HUDEP-2 (cell line): ENCODE data around the gene CA12.

Source experiments
- DNase-seq, 76 experiments: peaks; one replicate each; lab custom pipeline; 2025; ENCODE audit not compliant: unreplicated experiment in 76 of 76; lab: John Stamatoyannopoulos, UW

The CA12 gene

GRCh38 chr15:63318344-63318743, 63.3 kb downstream of the CA12 start:
- no peak for DNase-seq

GRCh38 chr15:63314409-63314808, 67.2 kb downstream of the CA12 start:
- DNase-seq = no peak

DNA sequence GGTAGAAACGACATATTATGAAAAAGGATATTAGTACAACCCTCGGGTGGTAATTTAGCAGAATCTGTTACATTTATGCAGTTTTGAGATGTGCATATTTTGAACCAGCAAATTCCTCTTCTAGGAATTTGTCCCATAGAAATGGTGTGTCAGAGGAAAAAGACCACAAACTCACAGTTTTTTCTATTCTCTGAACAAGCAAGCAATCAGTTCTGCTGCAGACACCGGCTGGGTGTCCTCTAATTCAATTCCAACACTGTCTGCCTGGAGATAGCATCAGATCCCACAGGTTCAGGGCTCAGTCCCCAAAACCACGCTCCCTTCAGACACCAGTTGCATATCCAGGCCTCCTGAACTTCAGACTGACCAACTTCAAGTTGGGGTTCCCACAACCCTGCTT, 67.8 kb downstream of the CA12 start:
- no peak for DNase-seq

GRCh38 chr15:63312286-63312685, 69.4 kb downstream of the CA12 start:
- no peak for DNase-seq

- DNase-seq = no peak
Observed at GRCh38 chr15:63310646-63311045, 71.0 kb downstream of the CA12 start.

DNA sequence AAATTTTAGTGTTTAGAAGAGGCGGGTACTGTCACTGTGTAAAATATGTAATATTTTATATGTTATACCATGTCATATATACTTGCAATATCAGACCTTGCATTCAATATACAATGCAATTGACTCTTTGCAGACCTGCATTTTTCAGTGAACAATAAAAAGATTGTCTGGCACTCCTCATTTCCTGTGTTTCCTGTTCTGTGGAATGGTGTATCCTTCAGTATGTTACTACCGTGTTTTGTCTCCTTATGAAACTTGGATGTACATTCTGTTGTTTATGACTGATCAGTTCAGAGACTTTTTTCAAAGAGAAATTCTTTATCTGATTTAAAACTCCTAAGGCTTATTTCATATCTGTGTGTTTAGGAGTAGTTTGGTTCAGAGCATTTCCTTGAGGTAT, 72.7 kb downstream of the CA12 start:
- DNase-seq = no peak

- no peak for DNase-seq
Observed at GRCh38 chr15:63308491-63308890, 73.2 kb downstream of the CA12 start.

DNA sequence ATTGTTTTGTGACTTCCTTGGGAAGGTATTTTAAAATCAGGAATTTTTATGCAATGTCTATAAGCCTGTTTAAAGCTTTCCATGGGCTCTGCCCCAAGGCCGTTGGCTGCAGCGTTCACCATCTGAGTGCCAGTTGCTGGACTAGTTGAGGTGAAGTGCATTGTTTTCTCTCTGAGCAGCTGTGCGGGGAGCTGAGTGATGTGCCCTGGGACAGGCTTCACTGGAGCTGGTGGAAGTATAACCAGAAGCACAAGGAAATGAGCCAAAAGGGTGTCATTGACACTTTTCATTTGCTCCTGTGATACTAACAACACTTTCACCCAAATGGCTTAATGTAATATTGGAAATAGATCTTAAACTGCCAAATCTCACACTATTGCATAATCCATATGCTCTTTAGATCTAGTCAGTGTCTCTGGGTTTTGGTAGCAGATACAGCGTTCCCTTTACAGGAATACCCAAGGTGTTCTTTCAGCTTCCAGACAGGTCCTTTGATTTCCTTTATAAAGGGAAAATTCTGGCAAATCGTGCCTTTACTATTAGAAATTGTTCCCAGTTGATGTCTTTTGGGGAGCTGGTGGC, 75.1 kb downstream of the CA12 start:
- no peak for DNase-seq

- no peak for DNase-seq
Observed at GRCh38 chr15:63305260-63305659, 76.4 kb downstream of the CA12 start.

DNA sequence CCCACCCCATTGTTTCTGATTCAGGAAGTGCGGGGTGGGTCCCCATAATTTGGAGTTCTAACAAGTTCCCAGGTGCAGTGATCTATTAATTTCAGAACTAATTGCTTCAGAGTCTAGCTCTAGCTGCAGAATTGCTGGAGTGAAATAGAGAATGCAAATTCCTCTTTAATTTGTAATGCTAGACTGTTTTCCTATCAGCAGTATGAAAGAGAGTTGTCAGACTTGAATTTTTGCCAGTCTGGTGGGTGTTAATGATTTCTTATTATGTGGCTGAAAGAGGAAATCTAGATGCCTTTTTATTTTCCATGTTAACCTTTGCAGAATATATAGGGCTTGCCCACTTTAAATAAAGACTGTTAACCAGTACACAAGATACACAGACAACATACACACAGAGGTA, 80.6 kb downstream of the CA12 start:
- no peak for DNase-seq

DNA sequence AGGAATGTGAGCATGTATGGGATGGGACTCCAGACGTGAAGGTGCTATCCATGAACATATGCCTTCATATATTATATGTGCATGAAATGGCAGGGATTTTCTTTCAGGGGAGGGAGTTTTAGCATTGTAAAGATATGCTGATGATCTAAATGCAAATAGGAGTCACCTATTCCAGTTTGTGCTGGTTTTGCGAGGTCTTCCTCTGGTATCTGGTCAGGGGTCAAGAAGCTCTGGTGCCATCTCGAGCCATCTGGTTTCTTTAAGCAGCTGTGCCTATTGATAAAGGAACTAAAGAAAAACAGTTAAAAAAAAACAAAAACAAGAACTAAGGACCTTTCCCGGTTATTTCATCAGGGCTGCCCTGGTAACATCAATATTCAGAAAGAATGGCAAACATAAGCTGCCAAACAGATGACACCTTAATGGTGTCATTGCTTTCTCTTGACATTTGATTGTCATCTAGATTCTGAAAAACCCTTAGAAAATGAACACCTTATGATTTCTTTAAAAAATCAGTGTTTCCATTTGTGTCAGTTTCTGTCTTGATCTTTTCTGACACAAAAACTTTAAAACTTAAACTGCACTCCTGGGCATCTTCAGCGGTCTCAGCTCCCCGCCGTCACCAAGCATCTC, 81.6 kb downstream of the CA12 start:
- DNase-seq = no peak

GRCh38 chr15:63296195-63296594, 85.5 kb downstream of the CA12 start:
- DNase-seq = no peak

- no peak for DNase-seq
Observed at GRCh38 chr15:63295341-63295740, 86.3 kb downstream of the CA12 start.

DNA sequence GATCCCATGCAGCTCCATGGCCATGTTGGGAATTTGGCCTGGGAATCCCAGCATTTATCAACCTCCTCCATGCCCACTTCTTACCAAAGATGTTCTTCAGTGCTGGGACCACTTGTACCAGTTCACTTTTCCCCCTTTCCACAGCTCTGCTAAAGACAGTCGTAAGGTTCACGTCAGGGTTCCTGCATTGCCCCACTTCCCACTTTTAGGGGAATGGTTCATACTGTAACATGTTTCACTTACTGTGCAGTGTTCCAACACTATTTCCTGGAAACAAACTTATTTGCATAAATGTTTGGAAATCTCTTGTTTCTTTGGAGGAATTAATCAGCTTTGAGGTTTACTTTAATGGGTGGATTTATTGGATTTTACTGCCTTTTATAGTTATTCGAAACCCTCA, 87.3 kb downstream of the CA12 start:
- DNase-seq = no peak

DNA sequence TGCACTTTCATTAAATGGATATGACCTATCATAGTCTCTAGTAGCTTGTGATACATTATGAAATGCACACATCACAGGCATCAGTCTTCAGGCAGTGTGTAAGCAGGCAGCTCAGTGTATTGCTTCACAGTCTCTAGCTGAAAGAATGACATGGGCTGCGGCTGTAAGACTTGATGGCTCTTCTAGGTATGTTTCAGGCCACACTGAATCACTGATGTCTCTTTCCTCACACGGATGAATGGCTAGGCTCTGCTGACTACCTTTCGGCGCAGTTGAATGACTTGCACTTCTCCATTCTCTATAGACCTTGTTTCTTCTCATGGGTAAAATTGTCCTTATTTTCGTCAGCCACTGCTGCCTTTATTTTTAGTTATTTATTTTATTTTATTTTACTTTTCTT, 88.9 kb downstream of the CA12 start:
- DNase-seq = no peak

GRCh38 chr15:63292241-63292640, 89.4 kb downstream of the CA12 start:
- DNase-seq = peak in 1 of 76 experiments; percentile 6

DNA sequence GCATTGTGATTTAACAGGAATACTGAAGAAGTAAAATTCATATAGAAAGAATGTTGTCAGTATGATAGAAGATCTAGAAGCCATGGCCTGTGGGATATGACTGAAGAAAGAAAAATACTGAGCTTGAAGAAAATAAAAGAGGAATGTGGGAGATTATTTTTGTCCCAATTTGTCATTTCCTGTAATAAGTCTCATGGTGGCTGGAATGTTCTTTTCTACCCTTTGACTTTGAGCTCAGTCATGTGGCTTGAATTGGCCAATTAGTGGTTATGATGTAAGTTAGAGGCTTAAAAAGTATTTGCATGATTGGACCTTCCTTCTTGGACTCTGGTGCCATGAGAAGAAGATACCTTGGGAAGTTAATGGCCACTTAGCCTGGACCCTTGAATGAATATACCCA, 90.1 kb downstream of the CA12 start:
- DNase-seq = no peak

GRCh38 chr15:63288778-63289378, 92.8 kb downstream of the CA12 start:
- peak in 26 of 76 experiments; percentile 4 to 50 (median 25) for DNase-seq

- DNase-seq = peak in 1 of 76 experiments; percentile 11
Observed at GRCh38 chr15:63288342-63288741, 93.3 kb downstream of the CA12 start.

DNA sequence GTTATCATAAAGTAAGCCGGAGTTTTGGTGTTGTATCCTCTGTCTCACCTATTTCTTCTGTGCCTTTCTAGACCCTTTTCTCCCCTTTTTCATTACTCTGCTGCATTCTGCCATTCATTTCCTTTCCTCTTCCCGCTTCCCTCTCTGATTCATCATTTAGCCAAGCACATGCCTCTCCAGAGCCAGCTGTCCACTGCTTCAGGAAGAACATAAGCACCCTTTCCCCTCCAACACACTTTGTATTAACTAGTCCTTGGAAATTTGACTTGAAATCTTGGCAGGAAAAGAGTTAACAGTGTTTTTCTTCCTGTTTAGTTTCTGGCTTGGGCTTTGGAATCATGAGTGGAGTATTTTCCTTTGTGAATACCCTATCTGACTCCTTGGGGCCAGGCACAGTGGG, 94.5 kb downstream of the CA12 start:
- DNase-seq = no peak

DNA sequence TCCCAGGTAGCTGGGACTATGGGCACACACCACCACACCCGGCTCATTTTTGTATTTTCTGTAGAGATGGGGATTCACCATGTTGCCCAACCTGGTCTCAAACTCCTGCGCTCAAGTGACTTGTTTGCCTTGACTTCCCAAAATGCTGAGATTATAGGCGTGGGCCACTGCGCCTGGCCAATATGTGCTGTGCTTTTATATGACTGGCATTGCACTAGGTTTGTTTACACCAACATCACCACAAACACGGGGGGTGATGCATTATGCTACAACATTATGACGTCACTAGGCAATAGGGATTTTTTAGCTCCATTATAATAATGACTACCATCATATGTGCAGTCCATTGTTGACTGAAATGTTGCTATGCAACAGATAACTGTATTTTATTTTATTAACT, 97.3 kb downstream of the CA12 start:
- no peak for DNase-seq

DNA sequence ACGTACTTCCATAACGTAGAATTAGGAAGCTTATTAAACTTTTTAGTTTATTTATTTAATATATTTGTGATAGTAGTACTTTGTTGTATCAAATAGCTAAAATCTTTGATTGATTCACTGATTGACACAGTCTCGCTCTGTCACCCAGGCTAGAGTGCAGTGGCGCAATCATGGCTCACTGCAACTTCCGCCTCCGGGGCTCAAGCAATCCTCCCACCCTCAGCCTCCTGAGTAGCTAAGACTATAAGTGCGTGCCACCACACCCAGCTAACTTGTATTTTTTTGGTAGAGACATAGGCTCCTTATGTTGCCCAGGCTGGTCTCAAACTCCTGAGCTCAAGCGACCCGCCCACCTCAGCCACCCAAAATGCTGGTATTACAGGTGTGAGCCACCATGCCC, 98.5 kb downstream of the CA12 start:
- no peak for DNase-seq
